OCI-LY7 (cell line): ENCODE data around the gene MTUS2. TPM values are rescaled to one million over a fixed set of nuclear protein-coding genes. Genes with fewer than 3 reads are reported as not detected.

Experiments used
- BruUV-seq: library from RNA; stranded (reverse); fragments of 400-500 nt; replicated peaks from 2 replicates; lab custom pipeline; 2021; lab: Mats Ljungman, UMichigan
- CTCF ChIA-PET: fragments of 300-600 bp; sonication (Branson Sonifier 250); formaldehyde crosslinking; loops from one replicate; lab custom pipeline; 2022; ENCODE audit warnings: antibody characterized with exemption; ENCODE audit not compliant: unreplicated experiment; lab: Charles Lee
- POLR2A ChIA-PET: fragments of 300-600 bp; sonication (Branson Sonifier 250); formaldehyde crosslinking; loops from one replicate; lab custom pipeline; 2022; ENCODE audit warnings: antibody characterized with exemption; lab: Charles Lee
- DNase-seq: peaks from one replicate; pipeline ENCODE4 v3.0.0-alpha.2; 2015; ENCODE audit warnings: low spot score
- H2AFZ ChIP-seq: fragments of 200-600 bp; sonication (generic), shearing (Covaris generic); 2 replicates; pipeline ENCODE4 v1.6.1; 2014; ENCODE audit warnings: mild to moderate bottlenecking, antibody characterized with exemption, low read length, moderate library complexity
- H3K27ac ChIP-seq: fragments of 200-600 bp; sonication (generic); 2 replicates; pipeline ENCODE4 v1.5.1; 2014; ENCODE audit warnings: mixed run types, low read depth, mild to moderate bottlenecking, moderate library complexity, low read length, inconsistent platforms; ENCODE audit not compliant: poor library complexity, severe bottlenecking
- H3K36me3 ChIP-seq: fragments of 200-600 bp; sonication (generic); 2 replicates; pipeline ENCODE4 v1.6.1; 2014; ENCODE audit warnings: mild to moderate bottlenecking, antibody characterized with exemption, low read length, moderate library complexity, mixed read lengths; ENCODE audit not compliant: insufficient read depth
- H3K4me1 ChIP-seq: fragments of 200-600 bp; sonication (generic); 2 replicates; pipeline ENCODE4 v1.5.1; 2014; ENCODE audit warnings: mild to moderate bottlenecking, low read length; ENCODE audit not compliant: insufficient read depth, poor library complexity, severe bottlenecking
- H3K4me2 ChIP-seq: fragments of 200-600 bp; sonication (generic); 2 replicates; pipeline ENCODE4 v1.6.1; 2014; ENCODE audit warnings: mild to moderate bottlenecking, low read length
- H3K4me3 ChIP-seq: fragments of 200-600 bp; sonication (generic); 2 replicates; pipeline ENCODE4 v1.5.1; 2014; ENCODE audit warnings: mild to moderate bottlenecking, low read depth, low read length; ENCODE audit not compliant: poor library complexity, severe bottlenecking
- H3K79me2 ChIP-seq: fragments of 200-600 bp; sonication (generic); 2 replicates; pipeline ENCODE4 v1.6.1; 2016; ENCODE audit warnings: low read depth, mild to moderate bottlenecking, low read length, moderate library complexity, mixed read lengths; ENCODE audit not compliant: insufficient read depth
- H3K9me2 ChIP-seq: fragments of 200-600 bp; sonication (generic); 2 replicates; pipeline ENCODE4 v1.6.1; 2016; ENCODE audit warnings: mild to moderate bottlenecking, low read length, mixed read lengths; ENCODE audit not compliant: insufficient read depth
- H3K9me3 ChIP-seq: fragments of 200-600 bp; sonication (generic); 2 replicates; pipeline ENCODE4 v1.6.1; 2014; ENCODE audit warnings: mild to moderate bottlenecking, mixed run types, low read length, mixed read lengths
- H4K20me1 ChIP-seq: fragments of 200-600 bp; sonication (generic); 2 replicates; pipeline ENCODE4 v1.6.1; 2014; ENCODE audit warnings: mild to moderate bottlenecking, antibody characterized with exemption, low read length, moderate library complexity, mixed read lengths; ENCODE audit not compliant: insufficient read depth
- CTCF ChIP-seq: fragments of 200-600 bp; sonication (generic); conservative IDR thresholded peaks from 2 replicates; pipeline ENCODE4 v1.5.1; 2014; ENCODE audit warnings: mild to moderate bottlenecking, antibody characterized with exemption, low read length, moderate library complexity, mixed read lengths
- EZH2phosphoT487 ChIP-seq: fragments of 200-600 bp; sonication (generic); IDR thresholded peaks from 2 replicates; pipeline ENCODE4 v1.6.1; 2018; ENCODE audit warnings: low read depth, borderline replicate concordance, mild to moderate bottlenecking, mixed run types, antibody characterized with exemption, low read length, moderate library complexity, mixed read lengths
- intact Hi-C: fragments of 100-400 bp; cut with micrococcal nuclease; formaldehyde crosslinking; loops from one replicate; pipeline ENCODE4 v1.10.0; 2022; ENCODE audit not compliant: unreplicated experiment
- total RNA-seq, 2 experiments: library from RNA; depleted of rRNA in 1 of 2; stranded (reverse); fragments of >200 nt in 1 of 2; shearing (Covaris generic) in 1 of 2; gene quantifications; 2 replicates each; pipeline ENCODE4 v1.2.3, GENCODE V29; 2014 to 2022

MTUS2 gene
- total RNA-seq, 2 experiments from 2014 or later: 0.16 to 9.8 TPM

DNA sequence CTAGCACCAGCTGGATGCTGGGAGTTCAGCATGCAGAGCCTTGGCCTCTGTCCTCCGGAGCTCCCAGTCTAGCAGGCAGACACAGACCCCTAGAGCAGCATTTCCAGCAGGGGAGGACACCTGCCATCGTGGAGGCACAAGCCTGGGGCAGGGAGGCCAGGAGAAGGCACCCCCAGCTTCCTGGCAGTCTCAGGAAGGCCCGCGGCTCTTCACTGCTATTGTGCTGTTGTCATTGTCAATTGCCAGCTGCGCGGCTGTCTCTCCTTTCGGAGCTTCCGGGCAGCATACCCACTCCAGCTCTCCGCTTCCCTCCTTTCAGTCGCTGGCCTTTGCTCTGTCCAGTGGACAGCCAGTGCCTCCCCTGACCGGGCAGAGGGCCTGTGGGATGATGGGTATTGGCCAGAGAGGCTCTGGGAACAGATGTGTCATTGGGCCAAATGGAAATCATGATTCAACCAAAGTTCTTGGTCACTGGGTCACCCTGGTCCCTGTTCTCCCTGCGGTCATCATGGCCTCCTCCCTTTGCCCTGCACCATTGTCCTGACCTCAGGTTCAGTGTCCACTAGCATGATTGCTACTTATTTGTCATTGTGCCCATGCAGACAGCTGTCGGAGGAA, 682.4 kb downstream of the MTUS2 start:
- intact Hi-C loops: no loop called here
- no peak overlapping the region for H3K27ac ChIP-seq
- no peaks in the 10 kb centered on the region for H3K9me2 ChIP-seq
- H3K4me1 ChIP-seq: no peaks in the 10 kb centered on the region
- no peaks in the 10 kb centered on the region for H3K9me3 ChIP-seq
- TF ChIP-seq EZH2phosphoT487: no peak
- TF ChIP-seq CTCF: no peak
- DNase-seq: no peak
- ChIA-PET POLR2A (no interaction called here), CTCF (no interaction called here)
- 0 out of 2 replicates have a peak, but pooled peaks cover under 1% of the 10 kb centered on the region for H3K36me3 ChIP-seq
- no peaks in the 10 kb centered on the region for H4K20me1 ChIP-seq
- no peaks in the 10 kb centered on the region for H3K79me2 ChIP-seq
- BruUV-seq: no TSS peak
- no peak overlapping the region for H3K4me3 ChIP-seq
- H3K4me2 ChIP-seq: no peak overlapping the region
- no peak overlapping the region for H2AFZ ChIP-seq

DNA sequence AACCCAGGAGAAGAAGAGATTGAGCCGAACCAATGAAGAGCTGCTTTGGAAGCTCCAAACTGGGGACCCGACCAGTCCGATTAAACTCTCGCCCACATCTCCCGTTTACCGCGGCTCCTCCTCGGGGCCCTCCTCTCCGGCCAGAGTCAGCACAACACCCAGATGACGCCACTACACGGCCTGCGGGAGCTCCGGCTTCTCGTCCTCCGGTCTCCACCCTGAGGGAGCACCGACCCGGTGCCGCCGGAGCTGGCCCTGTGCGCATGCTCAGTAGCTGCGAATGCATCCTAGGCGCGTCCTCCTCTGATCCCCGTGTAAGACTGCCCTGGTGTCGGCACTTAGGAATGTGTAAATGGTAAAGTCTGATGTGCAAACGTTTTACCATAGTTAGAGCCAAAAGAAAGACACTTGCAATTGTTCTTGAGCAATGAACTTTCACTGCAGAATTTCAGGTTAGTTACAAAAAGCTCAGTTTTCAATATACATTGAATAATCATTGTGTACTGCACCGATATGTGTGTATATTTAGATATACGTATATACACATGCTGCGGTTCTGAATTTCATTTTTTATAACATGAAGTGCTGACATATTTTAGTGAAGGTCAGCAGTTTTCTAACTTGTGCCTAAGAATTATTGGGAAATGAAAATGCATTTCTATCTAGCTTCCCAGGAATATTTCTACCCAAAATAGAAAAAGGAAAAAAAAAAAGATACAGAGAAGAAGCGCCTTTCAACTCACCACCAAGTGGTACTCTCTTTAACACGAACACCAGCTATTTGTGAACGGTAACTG, 683.1 kb downstream of the MTUS2 start:
- H4K20me1 ChIP-seq: no peaks in the 10 kb centered on the region
- H3K36me3 ChIP-seq: peaks cover 7% of the 10 kb centered on the region; the same call in 1 of the 2 replicates
- TF ChIP-seq CTCF (no peak), EZH2phosphoT487 (no peak)
- no peaks in the 10 kb centered on the region for H3K9me3 ChIP-seq
- H3K79me2 ChIP-seq: no peaks in the 10 kb centered on the region
- H3K4me3 ChIP-seq: no peak overlapping the region
- H3K9me2 ChIP-seq: no peaks in the 10 kb centered on the region
- ChIA-PET POLR2A (no interaction called here), CTCF (no interaction called here)
- no peak overlapping the region for H3K27ac ChIP-seq
- H2AFZ ChIP-seq: no peak overlapping the region
- DNase-seq: no peak
- no peaks in the 10 kb centered on the region for H3K4me1 ChIP-seq
- BruUV-seq: no TSS peak
- H3K4me2 ChIP-seq: no peak overlapping the region
- intact Hi-C loops: no loop called here

DNA sequence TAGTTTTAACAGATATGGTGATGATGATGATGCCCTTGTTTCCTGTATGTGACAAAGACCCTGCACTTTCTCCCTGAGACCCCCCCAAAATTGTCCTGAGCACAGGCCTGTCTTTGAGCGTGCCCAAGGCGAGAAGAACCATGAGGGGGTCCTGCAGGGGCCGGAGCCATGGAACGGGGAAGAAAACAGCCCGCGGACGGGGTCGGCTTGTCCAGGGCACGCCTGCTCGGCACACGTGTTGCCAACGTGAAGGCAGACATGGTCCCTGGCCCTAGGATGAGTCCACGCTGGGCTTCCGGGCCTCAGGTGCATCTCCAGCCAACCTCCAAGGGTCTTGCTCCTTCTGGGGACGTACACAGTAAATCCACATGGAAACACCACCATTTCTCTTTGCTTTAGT, 684.6 kb downstream of the MTUS2 start:
- no TSS peak for BruUV-seq
- TF ChIP-seq EZH2phosphoT487: no peak
- TF ChIP-seq CTCF: no peak
- Histone ChIP-seq H3K4me3 (no peak overlapping the region), H4K20me1 (no peaks in the 10 kb centered on the region), H3K9me2 (no peaks in the 10 kb centered on the region), H3K4me1 (no peaks in the 10 kb centered on the region), H3K9me3 (no peaks in the 10 kb centered on the region), H3K36me3 (peaks cover 13% of the 10 kb centered on the region; the same call in 1 of the 2 replicates), H3K79me2 (no peaks in the 10 kb centered on the region), H3K27ac (no peak overlapping the region), H3K4me2 (no peak overlapping the region), H2AFZ (no peak overlapping the region)
- POLR2A ChIA-PET: interaction anchor here (0.7 kb wide), 1 partner anchor 65 kb away, joined by 4 read pairs; no protein-coding TSS in a partner anchor
- intact Hi-C loops: no loop called here
- DNase-seq: no peak
- CTCF ChIA-PET: no interaction called here
